Keratinocyte (primary cell): Measurements from ENCODE around the gene RHOBTB3.

Experiments used
- EZH2 ChIP-seq: IDR thresholded peaks from one replicate; pipeline ENCODE4 v1.6.1; 2012; ENCODE audit warnings: inconsistent platforms, mild to moderate bottlenecking, low read length, moderate library complexity
- TF ChIP-seq, protein P1 (sequence below), 3 experiments: IDR thresholded peaks in 1 of 3; conservative IDR thresholded peaks in 1 of 3; optimal IDR thresholded peaks in 1 of 3; 2 replicates in 2 of 3; 3 replicates in 1 of 3; pipeline versions ENCODE3 to v1.5.1; 2011; ENCODE audit warnings: low read length in 3 of 3, mild to moderate bottlenecking in 3 of 3, moderate library complexity in 2 of 3, control low read depth in 1 of 3, inconsistent platforms in 1 of 3; ENCODE audit not compliant: insufficient read depth in 2 of 3; ENCODE audit errors: extremely low read depth in 1 of 3

DNA sequence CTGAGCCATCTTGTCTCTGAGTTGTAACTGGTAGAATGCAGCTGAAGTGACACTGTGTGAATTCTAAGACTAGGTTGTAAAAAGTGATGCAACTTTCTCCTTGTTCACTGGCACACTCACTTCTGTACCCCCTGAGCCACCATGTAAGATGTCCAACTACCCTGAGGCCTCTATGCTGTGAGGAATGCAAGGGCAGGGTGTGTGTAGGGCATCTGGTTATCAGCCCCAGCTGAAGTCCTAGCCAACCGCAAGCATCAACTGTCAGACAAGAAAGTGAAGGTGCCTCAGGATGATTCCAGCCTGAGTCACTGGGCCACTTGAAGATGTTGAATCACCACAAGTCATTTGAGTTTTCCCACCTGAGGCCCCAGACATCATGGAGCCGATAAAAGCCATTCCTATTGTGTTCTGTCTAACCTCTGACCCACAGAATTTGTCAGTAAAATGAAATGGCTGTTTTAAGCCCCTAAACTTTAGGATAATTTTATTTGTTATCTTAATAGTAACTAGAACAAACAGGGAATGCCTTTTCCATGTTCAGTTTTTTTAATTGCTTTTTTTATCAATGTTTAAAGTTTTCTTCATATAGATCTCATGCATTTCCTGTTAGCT lies 18.7 kb upstream of the RHOBTB3 start:
- TF ChIP-seq, protein P1, sequence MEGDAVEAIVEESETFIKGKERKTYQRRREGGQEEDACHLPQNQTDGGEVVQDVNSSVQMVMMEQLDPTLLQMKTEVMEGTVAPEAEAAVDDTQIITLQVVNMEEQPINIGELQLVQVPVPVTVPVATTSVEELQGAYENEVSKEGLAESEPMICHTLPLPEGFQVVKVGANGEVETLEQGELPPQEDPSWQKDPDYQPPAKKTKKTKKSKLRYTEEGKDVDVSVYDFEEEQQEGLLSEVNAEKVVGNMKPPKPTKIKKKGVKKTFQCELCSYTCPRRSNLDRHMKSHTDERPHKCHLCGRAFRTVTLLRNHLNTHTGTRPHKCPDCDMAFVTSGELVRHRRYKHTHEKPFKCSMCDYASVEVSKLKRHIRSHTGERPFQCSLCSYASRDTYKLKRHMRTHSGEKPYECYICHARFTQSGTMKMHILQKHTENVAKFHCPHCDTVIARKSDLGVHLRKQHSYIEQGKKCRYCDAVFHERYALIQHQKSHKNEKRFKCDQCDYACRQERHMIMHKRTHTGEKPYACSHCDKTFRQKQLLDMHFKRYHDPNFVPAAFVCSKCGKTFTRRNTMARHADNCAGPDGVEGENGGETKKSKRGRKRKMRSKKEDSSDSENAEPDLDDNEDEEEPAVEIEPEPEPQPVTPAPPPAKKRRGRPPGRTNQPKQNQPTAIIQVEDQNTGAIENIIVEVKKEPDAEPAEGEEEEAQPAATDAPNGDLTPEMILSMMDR (optimal IDR thresholded peaks at IDR 0.05 in 1 of 3, IDR thresholded peaks at IDR 0.05 in 1 of 3, conservative IDR thresholded peaks at IDR 0.05 in 1 of 3; ENCODE audit: extremely low read depth in 1 of 3, insufficient read depth in 2 of 3, low read length in 3 of 3): no peak
- no peak for TF ChIP-seq EZH2
